BJ (cell line): Measurements from ENCODE around the gene VPS13A. TPM values are rescaled to one million over a fixed set of nuclear protein-coding genes. Genes with fewer than 3 reads are reported as not detected.

Experiments
- CTCF ChIA-PET: fragments of 350-600 bp; formaldehyde crosslinking; extraction: SDS; loops from one replicate; lab custom pipeline; 2021; ENCODE audit warnings: antibody characterized with exemption, inconsistent platforms; lab: Yijun Ruan, JAX
- POLR2A ChIA-PET: fragments of 300-600 bp; sonication (Branson Sonifier 250); formaldehyde crosslinking; extraction: SDS; loops from one replicate; lab custom pipeline; 2021; ENCODE audit warnings: antibody characterized with exemption; lab: Charles Lee
- DNase-seq: peaks from one replicate; pipeline ENCODE4 v3.0.0-alpha.2; 2011; ENCODE audit warnings: low read depth
- H3K27me3 ChIP-seq: 2 replicates; pipeline ENCODE4 v1.6.0; 2011; ENCODE audit warnings: low read length; ENCODE audit not compliant: control insufficient read depth, insufficient read depth
- H3K36me3 ChIP-seq: 2 replicates; pipeline ENCODE4 v1.5.1; 2011; ENCODE audit warnings: low read length; ENCODE audit not compliant: control insufficient read depth, insufficient read depth
- H3K4me3 ChIP-seq: 2 replicates; pipeline ENCODE4 v1.5.1; 2011; ENCODE audit warnings: low read depth, mild to moderate bottlenecking, control low read depth, low read length
- polyA plus RNA-seq: library from polyadenylated mRNA; depleted of rRNA; stranded (reverse); fragments of >200 nt; gene quantifications from 2 replicates; pipeline ENCODE4 v1.2.3, GENCODE V29; 2011
- TF ChIP-seq, protein P1 (sequence below): IDR thresholded peaks from 2 replicates; pipeline ENCODE4 v1.5.1; 2011; ENCODE audit warnings: low read depth, mild to moderate bottlenecking, control low read depth, inconsistent platforms, low read length, moderate library complexity; ENCODE audit not compliant: insufficient read depth

The VPS13A gene
- polyA plus RNA-seq, 1 experiment: 7.5 TPM

DNA sequence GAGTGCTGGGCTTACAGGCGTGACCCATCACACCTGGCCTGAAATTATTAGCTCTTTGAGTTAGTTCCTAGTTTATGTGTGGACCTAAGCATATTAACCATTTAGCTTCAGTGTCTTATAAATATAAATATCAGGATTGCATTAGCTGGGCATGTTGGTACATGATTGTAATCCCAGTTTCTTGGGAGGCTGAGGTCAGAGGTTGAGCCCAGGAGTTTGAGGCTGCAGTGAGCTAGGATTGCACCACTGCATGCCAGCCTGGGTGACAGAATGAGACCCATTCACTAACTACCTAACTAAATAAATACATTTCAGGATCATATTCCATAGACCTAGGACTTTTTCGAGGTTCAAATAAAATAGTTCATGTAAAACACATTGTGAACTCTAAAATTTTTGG is 129.8 kb downstream of the VPS13A start:
- no peaks in the 10 kb centered on the region for H3K27me3 ChIP-seq
- no peaks in the 10 kb centered on the region for H3K36me3 ChIP-seq
- no peak overlapping the region for H3K4me3 ChIP-seq
- TF ChIP-seq, protein P1, sequence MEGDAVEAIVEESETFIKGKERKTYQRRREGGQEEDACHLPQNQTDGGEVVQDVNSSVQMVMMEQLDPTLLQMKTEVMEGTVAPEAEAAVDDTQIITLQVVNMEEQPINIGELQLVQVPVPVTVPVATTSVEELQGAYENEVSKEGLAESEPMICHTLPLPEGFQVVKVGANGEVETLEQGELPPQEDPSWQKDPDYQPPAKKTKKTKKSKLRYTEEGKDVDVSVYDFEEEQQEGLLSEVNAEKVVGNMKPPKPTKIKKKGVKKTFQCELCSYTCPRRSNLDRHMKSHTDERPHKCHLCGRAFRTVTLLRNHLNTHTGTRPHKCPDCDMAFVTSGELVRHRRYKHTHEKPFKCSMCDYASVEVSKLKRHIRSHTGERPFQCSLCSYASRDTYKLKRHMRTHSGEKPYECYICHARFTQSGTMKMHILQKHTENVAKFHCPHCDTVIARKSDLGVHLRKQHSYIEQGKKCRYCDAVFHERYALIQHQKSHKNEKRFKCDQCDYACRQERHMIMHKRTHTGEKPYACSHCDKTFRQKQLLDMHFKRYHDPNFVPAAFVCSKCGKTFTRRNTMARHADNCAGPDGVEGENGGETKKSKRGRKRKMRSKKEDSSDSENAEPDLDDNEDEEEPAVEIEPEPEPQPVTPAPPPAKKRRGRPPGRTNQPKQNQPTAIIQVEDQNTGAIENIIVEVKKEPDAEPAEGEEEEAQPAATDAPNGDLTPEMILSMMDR: no peak
- ChIA-PET POLR2A (interaction anchor here (0.6 kb wide), 1 partner anchor 472 kb away, joined by 3 read pairs; no protein-coding TSS in a partner anchor), CTCF (no interaction called here)
- no peak for DNase-seq

- CTCF ChIA-PET: no interaction called here
- POLR2A ChIA-PET: no interaction called here
- TF ChIP-seq, protein P1: no peak
These were observed 138.7 kb downstream of the VPS13A start for GRCh38 chr9:77316058-77316457.

GRCh38 chr9:77325058-77325457 is 147.7 kb downstream of the VPS13A start:
- no peaks in the 10 kb centered on the region for H3K27me3 ChIP-seq
- TF ChIP-seq, protein P1: no peak
- H3K36me3 ChIP-seq: no peaks in the 10 kb centered on the region
- H3K4me3 ChIP-seq: no peak overlapping the region
- CTCF ChIA-PET: no interaction called here
- POLR2A ChIA-PET: no interaction called here
- DNase-seq: no peak

More at GRCh38 chr9:77316058-77316457, 138.7 kb downstream of the VPS13A start:
- Histone ChIP-seq H3K27me3 (no peaks in the 10 kb centered on the region), H3K36me3 (no peaks in the 10 kb centered on the region; the same call in 1 of the 2 replicates), H3K4me3 (no peak overlapping the region)
- DNase-seq: no peak

DNA sequence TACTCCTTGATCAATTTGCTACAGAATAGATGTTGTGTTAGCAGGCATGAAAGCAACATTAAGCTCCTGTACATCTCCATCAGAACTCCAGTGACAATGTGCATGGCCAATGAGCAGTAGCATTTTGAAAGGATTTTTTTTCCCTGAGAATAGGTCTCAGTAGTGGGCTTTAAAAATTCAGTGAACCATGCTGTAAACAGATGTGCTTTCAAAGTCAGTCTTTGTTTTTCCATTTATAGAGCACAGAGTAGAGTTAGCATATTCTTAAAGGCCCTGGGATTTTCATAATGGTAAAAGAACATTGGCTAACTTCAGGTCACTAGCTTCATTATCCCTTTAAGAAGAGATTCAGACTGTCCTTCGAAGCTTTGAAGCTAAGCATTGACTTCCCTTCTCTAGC is 150.8 kb downstream of the VPS13A start:
- TF ChIP-seq, protein P1: no peak
- no peak for DNase-seq
- ChIA-PET POLR2A (no interaction called here), CTCF (interaction anchor here (0.8 to 1.6 kb wide), 3 partner anchors 10 to 36 kb away, joined by 3 to 4 read pairs (median 4); no protein-coding TSS in a partner anchor)
- Histone ChIP-seq H3K36me3 (no peaks in the 10 kb centered on the region), H3K27me3 (no peaks in the 10 kb centered on the region), H3K4me3 (no peak overlapping the region)

DNA sequence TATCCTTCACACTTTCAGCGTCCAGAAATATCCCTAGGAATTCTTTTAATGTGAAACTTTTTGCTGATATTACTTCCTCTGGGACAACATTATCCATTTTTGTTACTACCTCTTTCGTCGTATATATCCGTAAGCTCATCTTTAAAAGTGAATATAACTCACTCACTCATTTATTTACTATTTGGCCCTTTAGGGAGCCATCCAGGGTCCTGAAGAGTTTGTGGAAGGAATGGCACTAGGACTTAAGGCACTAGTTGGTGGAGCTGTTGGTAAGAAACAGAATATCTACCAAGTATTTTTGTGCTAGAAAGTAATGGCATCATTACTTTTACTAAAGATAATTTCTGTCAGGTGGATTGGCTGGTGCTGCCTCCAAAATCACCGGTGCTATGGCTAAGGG is 192.7 kb downstream of the VPS13A start:
- no peak overlapping the region for H3K4me3 ChIP-seq
- POLR2A ChIA-PET: no interaction called here
- H3K36me3 ChIP-seq: no peaks in the 10 kb centered on the region; the same call in 1 of the 2 replicates
- no peaks in the 10 kb centered on the region for H3K27me3 ChIP-seq
- no peak for DNase-seq
- TF ChIP-seq, protein P1: no peak
- CTCF ChIA-PET: interaction anchor here (0.6 kb wide), 1 partner anchor 624 kb away, joined by 3 read pairs; no protein-coding TSS in a partner anchor
